GM15510 (cell line): ENCODE results near the gene UMAD1.

Experiments
- POLR2A ChIP-seq: IDR thresholded peaks from 3 replicates; pipeline ENCODE4 v1.6.1; 2011; ENCODE audit warnings: borderline replicate concordance; ENCODE audit not compliant: insufficient read length; ENCODE audit errors: extremely low read depth

Gene UMAD1

GRCh38 chr7:7908622-7909145 lies 268.1 kb downstream of the UMAD1 start:
- TF ChIP-seq POLR2A = no peak

DNA sequence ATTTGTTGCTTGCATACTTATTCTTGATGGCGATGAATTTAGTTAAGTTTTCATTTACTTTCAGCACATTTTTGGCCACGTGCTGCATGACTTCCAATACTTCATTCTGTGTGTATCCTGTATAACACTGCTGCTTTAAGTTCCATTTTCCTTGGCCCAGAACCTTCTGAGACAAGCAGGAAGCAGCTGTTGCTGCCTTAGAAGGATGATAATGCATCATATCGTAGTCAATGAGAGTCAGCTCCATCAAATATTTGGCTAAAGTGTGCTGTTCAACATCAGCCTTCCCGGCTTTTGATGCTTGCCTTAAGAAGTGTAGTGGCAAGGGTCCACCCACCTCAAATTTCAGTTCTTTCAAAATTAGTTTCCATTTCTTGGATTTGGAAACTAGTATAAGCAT lies 268.8 kb downstream of the UMAD1 start:
- TF ChIP-seq POLR2A = no peak

DNA sequence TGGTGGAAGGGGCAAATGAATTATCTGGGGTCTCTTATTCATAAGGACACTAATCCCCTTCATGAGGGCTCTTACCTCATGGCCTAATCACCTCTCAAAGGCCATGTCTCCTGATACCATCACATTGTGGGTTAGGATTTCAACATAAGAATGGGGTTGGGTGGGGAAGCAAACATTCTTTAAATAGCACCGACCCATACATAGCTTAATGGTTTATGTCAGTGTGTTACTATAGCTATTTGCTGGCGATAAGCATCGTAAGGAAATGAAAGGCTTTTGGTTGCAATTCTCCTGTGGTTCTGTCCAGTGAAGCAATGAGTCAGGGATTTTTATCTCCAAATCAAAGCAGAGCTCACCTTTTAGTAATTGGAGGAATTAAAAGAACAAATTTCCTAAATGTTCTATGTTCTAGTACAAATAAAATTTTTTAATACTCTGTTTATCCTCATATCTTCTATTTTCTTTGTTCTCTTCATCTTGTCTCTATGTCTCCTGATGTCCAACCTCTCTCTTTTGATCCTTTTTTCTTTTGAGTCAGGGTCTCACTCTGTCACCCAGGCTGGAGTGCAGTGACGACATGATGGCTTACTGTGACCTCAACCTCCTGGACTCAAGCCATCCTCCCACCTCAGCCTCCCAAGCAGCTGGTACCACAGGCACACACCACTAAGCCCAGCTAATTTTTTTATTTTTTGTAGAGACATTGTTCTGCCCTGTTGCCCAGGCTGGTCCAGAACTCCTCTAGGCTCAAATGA lies 271.0 kb downstream of the UMAD1 start:
- TF ChIP-seq POLR2A = no peak

DNA sequence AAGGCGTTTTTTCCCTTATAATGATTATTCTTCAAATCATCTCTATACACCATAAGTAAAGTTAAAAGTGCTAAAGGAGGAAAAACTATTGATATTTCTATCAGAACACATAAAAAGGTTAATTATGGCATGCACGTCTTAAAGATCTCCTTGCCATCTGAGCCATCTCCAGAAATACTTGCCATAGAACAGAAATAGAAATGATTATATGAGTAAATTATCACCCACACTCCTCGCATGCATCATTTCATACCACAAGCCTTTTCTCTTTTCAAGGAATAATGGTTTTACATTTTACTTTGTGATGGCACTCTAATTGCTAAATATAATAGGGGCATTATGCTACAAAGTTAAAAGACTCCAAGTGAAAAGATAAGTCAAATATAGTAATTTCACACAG lies 272.4 kb downstream of the UMAD1 start:
- no peak for TF ChIP-seq POLR2A

DNA sequence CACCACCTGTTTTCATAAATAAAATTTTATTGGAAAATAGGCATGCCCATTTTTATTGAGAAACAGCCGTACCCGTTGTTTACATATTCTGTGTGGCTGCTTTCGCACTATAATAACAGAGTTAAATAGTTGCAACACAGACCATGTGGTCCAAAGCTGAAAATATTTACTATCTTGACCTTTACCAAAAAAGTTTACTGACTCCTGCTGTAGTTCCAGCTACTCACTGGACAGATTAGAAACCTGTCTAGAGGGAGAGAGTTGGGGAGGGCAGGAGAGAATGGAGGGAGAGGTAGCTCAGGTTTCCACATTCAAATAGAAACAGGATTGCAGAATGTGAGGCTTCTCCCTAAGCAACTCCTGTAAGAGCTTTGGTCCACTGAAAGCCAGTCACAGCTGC lies 273.0 kb downstream of the UMAD1 start:
- TF ChIP-seq POLR2A = no peak

GRCh38 chr7:7914547-7914946 lies 274.0 kb downstream of the UMAD1 start:
- TF ChIP-seq POLR2A = no peak

DNA sequence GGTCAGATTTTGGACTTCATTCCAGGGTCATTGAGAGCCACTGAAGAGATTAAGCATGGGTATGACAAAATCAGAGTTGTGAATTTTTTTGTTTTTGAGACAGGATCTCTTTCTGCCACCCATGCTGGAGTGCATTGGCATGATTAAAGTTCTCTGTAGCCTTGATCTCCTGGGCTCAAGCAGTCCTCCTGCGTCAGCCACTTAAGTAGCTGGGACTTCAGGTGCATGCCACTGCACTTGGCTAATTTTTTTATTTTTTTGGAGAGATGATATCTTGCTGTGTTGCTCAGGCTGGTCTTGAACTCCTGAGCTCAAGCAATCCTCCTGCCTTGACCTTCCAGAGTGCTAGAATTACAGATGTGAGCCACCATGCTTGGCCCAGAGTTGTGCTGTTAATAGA lies 275.5 kb downstream of the UMAD1 start:
- no peak for TF ChIP-seq POLR2A

GRCh38 chr7:7917593-7917992 lies 277.0 kb downstream of the UMAD1 start:
- no peak for TF ChIP-seq POLR2A

DNA sequence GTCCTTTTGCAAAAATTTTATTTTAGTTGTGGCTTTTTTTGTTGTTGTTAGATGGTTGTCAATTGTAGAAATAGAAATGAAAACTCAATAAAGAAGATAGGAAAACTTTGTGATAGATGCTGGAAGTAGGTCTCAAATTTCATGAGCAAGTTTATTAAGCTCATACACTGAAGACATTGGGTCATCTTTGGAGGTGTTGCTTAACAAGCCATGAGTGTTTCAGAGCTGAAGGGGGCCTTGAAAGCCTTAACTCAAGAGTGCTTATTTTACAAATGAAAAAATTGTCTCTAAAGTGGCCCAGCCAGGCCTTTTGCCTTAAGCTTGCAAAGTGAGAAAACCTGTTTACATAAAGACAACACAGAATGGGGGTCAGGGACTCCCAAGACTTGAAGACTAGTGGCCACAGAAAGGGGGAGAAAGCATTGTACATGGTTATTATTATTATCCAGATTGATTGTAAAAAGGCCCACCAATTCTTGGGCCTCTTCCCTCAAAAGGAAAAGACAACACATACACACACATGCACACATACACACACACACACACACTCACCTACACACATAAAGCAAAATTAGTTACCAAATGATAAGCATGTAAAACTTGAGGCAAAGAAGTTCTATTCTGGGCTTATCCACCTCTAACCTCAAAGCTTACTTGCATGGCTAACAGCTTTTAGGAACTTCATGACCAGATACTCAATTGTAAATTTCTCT lies 278.3 kb downstream of the UMAD1 start:
- TF ChIP-seq POLR2A = no peak

DNA sequence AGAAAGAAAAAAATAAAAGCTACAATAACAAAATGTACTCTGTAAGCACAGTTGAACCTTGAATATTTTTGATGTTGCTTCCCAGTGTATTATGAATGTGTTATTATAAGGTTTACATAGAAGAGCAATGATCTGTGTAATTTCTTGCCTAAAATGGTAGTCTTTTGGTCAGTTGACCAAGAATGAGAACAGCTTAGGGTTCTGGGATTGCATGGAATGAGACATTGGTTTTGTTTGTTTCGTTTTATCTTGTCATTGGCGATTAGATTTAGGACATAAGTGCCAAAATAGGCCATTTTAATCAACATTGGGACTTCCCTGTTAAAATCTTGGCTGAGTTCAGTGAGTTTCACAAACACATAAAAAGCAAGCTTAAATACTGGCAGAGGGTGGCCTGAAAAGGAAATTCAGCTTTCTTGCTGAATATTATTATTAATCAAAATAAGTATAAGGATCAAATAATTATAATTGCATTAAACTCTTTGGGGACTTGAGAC lies 278.9 kb downstream of the UMAD1 start:
- no peak for TF ChIP-seq POLR2A

GRCh38 chr7:7920056-7920455 lies 279.5 kb downstream of the UMAD1 start:
- TF ChIP-seq POLR2A = no peak

- no peak for TF ChIP-seq POLR2A
Observed at GRCh38 chr7:7920481-7920880, 279.9 kb downstream of the UMAD1 start.

- no peak for TF ChIP-seq POLR2A
Observed at GRCh38 chr7:7921830-7922229, 281.3 kb downstream of the UMAD1 start.

GRCh38 chr7:7922684-7923385 lies 282.3 kb downstream of the UMAD1 start:
- TF ChIP-seq POLR2A = no peak

DNA sequence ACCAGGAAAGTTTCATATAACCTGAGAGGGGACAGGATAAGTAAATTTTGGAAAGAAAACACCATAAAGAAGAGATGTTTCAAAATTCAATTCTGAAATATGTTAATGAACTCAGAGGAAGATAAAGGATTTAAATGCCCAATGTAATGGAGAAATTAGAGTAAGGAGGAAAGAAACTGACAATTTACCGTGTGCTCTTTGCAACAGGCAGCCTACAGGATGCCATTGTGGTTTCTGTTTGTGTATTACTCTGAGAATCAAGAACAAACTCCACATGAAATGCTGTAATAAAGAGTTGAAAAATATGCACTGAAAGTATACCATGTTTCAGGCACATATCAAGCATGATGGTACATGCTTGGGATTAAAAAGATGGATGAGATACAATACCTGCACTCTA lies 283.3 kb downstream of the UMAD1 start:
- no peak for TF ChIP-seq POLR2A
